Fibroblast of lung (primary cell): ENCODE results near the gene IRF4.
"Not testable (repeated sequence)": the region's sequence is repeated elsewhere in the genome, so short reads cannot be mapped to it uniquely, and the experiment has no call there.

Experiments
- EZH2 ChIP-seq: IDR thresholded peaks from 2 replicates; pipeline ENCODE4 v1.5.1; 2012; ENCODE audit warnings: low read length, control low read depth, mild to moderate bottlenecking; ENCODE audit errors: missing control alignments
- TF ChIP-seq, protein P1 (sequence below), 2 donors: IDR thresholded peaks in 1 of 2; conservative IDR thresholded peaks in 1 of 2; 1 replicate in 1 of 2; 2 replicates in 1 of 2; pipeline ENCODE4 v1.5.1; 2011 to 2012; ENCODE audit warnings: low read length in 2 of 2, control low read depth in 1 of 2, inconsistent platforms in 1 of 2, low read depth in 1 of 2, mild to moderate bottlenecking in 1 of 2

GRCh38 chr6:377641-378020, 13.9 kb upstream of the IRF4 start:
- TF ChIP-seq, protein P1, sequence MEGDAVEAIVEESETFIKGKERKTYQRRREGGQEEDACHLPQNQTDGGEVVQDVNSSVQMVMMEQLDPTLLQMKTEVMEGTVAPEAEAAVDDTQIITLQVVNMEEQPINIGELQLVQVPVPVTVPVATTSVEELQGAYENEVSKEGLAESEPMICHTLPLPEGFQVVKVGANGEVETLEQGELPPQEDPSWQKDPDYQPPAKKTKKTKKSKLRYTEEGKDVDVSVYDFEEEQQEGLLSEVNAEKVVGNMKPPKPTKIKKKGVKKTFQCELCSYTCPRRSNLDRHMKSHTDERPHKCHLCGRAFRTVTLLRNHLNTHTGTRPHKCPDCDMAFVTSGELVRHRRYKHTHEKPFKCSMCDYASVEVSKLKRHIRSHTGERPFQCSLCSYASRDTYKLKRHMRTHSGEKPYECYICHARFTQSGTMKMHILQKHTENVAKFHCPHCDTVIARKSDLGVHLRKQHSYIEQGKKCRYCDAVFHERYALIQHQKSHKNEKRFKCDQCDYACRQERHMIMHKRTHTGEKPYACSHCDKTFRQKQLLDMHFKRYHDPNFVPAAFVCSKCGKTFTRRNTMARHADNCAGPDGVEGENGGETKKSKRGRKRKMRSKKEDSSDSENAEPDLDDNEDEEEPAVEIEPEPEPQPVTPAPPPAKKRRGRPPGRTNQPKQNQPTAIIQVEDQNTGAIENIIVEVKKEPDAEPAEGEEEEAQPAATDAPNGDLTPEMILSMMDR (conservative IDR thresholded peaks at IDR 0.05 in 1 of 2, IDR thresholded peaks at IDR 0.05 in 1 of 2; ENCODE audit: low read depth in 1 of 2, low read length in 2 of 2), result not testable (repeated sequence)
- TF ChIP-seq EZH2, result not testable (repeated sequence)
